Skeletal muscle tissue (tissue), 4 donors: Measurements from ENCODE around the gene HTT. TPM values are rescaled to one million over a fixed set of nuclear protein-coding genes. Genes with fewer than 3 reads are reported as not detected.

ENCODE experiments used
- H3K27ac ChIP-seq: one replicate; pipeline ENCODE4 v1.7.0; 2013; ENCODE audit warnings: mild to moderate bottlenecking, low read depth, low read length, inconsistent platforms
- H3K27me3 ChIP-seq, 3 donors: one replicate each; pipeline ENCODE4 v1.7.0; 2013; ENCODE audit warnings: low read length in 3 of 3; ENCODE audit not compliant: control insufficient read depth in 3 of 3, insufficient read depth in 3 of 3
- H3K36me3 ChIP-seq, 3 donors: one replicate each; pipeline ENCODE4 v1.7.0; 2013; ENCODE audit warnings: low read length in 3 of 3; ENCODE audit not compliant: control insufficient read depth in 3 of 3, insufficient read depth in 3 of 3
- H3K4me1 ChIP-seq, 3 donors: one replicate each; pipeline ENCODE4 v1.7.0; 2013; ENCODE audit warnings: low read length in 3 of 3, mild to moderate bottlenecking in 3 of 3; ENCODE audit not compliant: control insufficient read depth in 3 of 3, insufficient read depth in 3 of 3
- H3K4me3 ChIP-seq, 3 donors: one replicate each; pipeline ENCODE4 v1.7.0; 2013; ENCODE audit warnings: low read length in 3 of 3
- H3K9ac ChIP-seq, 3 donors: one replicate each; pipeline ENCODE4 v1.7.0; 2013; ENCODE audit warnings: low read length in 3 of 3, mild to moderate bottlenecking in 3 of 3, moderate library complexity in 2 of 3, low read depth in 1 of 3
- H3K9me3 ChIP-seq, 3 donors: one replicate each; pipeline ENCODE4 v1.7.0; 2013; ENCODE audit warnings: low read length in 3 of 3; ENCODE audit not compliant: control insufficient read depth in 3 of 3
- total RNA-seq: library from RNA; depleted of rRNA; stranded (reverse); fragments of >200 nt; gene quantifications from one replicate; pipeline ENCODE4 v1.2.3, GENCODE V29; 2014
- donor health status: Osteomylitis.

The HTT gene
- total RNA-seq, 1 donor from 2014 or later = 43.8 TPM

DNA sequence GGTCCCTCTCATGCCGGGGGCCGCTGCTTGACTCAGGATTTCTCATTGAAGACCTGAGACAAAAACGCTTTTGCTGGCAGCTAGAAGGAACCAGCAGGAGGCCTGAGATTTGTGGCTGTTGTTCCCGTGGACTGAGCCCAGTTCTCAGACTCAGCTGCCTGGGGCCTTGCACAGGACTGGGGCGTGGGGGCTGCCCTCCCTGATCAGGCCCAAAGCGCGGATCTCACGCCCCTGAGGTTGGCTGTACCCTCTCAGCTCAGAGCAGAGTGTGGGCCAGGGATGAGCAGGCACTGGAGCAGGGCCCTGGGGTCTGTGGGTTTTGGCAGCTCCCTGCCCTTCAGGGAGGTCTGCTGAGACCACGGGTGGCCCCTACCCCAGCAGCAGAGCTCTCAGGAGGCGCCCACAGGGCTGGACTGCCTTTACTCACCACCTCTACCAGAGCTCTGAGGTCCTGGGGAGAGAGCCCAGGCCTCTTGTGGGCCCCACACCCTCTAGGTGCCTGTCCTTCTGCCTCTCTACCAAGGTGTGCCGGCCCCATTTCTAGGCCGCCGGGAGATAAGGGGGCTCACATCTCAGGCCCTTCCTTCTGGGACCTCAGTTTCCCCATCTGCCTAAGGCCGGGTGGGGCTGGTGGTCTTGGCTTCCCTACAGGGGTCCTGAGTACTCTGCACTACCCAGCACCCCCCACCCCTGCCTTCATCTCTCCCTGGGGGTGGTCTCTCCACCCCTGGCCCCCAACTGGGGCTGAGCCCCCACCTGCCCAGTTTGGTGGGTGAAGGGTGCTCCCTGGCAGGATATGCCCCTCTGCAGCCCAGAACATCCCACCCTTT is 180.0 kb downstream of the HTT start:
- no peak overlapping the region for H3K9ac ChIP-seq
- no peak overlapping the region for H3K27ac ChIP-seq
- H3K9me3 ChIP-seq = no peaks in the 10 kb centered on the region
- no peak overlapping the region for H3K4me3 ChIP-seq
- H3K4me1 ChIP-seq = peaks cover 0 to 7% (median 4%) of the 10 kb centered on the region in 3 donors
- peaks cover 4 to 21% (median 5%) of the 10 kb centered on the region in 3 donors for H3K36me3 ChIP-seq
- no peaks in the 10 kb centered on the region for H3K27me3 ChIP-seq

GRCh38 chr4:3255611-3256186 is 181.2 kb downstream of the HTT start:
- no peak overlapping the region for H3K27ac ChIP-seq
- H3K36me3 ChIP-seq = peaks cover 4 to 19% (median 5%) of the 10 kb centered on the region in 3 donors
- no peaks in the 10 kb centered on the region for H3K27me3 ChIP-seq
- H3K9ac ChIP-seq = no peak overlapping the region
- no peaks in the 10 kb centered on the region for H3K9me3 ChIP-seq
- no peak overlapping the region for H3K4me3 ChIP-seq
- H3K4me1 ChIP-seq = peaks cover 0 to 7% (median 4%) of the 10 kb centered on the region in 3 donors

- Histone ChIP-seq H3K4me3 (no peak overlapping the region), H3K9ac (no peak overlapping the region), H3K27ac (no peak overlapping the region), H3K36me3 (peaks cover 4 to 15% (median 5%) of the 10 kb centered on the region in 3 donors), H3K27me3 (no peaks in the 10 kb centered on the region), H3K4me1 (peaks cover 0 to 7% (median 4%) of the 10 kb centered on the region in 3 donors), H3K9me3 (no peaks in the 10 kb centered on the region)
These were observed 182.0 kb downstream of the HTT start for GRCh38 chr4:3256230-3257102.

GRCh38 chr4:3257103-3257555 is 182.6 kb downstream of the HTT start:
- peaks cover 0 to 7% (median 4%) of the 10 kb centered on the region in 3 donors for H3K4me1 ChIP-seq
- peaks cover 4 to 15% (median 5%) of the 10 kb centered on the region in 3 donors for H3K36me3 ChIP-seq
- H3K9me3 ChIP-seq = no peaks in the 10 kb centered on the region
- H3K27ac ChIP-seq = no peak overlapping the region
- H3K4me3 ChIP-seq = no peak overlapping the region
- H3K9ac ChIP-seq = no peak overlapping the region
- no peaks in the 10 kb centered on the region for H3K27me3 ChIP-seq

DNA sequence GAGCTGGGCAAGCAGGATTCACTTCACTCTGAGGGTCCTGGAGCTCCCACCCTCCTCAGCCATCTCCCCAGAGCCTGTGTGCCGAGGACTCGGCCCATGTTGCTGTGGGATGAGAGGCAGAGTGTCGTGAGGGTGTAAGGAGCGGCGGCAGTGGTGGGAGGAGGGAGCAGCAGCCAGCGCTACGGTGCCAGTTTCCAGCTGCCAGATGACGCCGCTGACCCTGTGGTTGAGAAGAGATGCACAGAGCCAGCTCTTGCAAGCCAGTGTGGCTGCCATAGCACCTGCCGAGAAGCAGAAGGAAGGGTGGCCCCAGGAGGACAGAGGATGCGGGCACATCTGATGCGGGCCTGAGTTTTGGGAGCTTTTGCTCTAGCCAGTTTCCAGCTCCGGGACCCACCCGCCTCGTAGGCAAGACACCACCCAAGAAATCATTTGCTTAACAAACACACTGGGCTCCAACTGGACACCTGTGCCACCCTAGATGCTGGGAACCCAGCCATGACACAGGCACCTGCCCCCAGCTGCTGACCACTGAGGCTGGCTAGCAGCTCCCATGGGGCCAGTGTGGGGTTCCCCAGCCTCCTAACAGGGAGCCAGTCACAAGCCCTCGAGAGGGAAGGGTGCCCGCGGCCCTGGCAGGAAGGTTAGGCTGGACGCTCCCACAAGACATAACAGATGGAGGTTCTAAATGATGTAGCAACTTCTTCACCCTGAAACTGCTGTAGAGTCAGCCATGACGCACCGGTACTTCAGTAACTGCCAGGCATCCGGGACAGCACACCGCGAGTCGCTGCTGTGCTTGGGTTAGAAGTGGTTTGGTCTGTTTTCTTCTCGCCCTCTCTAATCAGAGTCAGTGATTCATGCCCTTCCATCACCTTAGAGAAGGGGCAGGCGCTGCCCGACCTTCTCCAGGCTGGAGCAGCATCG is 183.3 kb downstream of the HTT start:
- Histone ChIP-seq H3K27ac (no peak overlapping the region), H3K4me3 (no peak overlapping the region), H3K4me1 (peaks cover 0 to 7% (median 4%) of the 10 kb centered on the region in 3 donors), H3K9ac (no peak overlapping the region), H3K9me3 (no peaks in the 10 kb centered on the region), H3K27me3 (no peaks in the 10 kb centered on the region), H3K36me3 (peaks cover 4 to 15% (median 5%) of the 10 kb centered on the region in 3 donors)

DNA sequence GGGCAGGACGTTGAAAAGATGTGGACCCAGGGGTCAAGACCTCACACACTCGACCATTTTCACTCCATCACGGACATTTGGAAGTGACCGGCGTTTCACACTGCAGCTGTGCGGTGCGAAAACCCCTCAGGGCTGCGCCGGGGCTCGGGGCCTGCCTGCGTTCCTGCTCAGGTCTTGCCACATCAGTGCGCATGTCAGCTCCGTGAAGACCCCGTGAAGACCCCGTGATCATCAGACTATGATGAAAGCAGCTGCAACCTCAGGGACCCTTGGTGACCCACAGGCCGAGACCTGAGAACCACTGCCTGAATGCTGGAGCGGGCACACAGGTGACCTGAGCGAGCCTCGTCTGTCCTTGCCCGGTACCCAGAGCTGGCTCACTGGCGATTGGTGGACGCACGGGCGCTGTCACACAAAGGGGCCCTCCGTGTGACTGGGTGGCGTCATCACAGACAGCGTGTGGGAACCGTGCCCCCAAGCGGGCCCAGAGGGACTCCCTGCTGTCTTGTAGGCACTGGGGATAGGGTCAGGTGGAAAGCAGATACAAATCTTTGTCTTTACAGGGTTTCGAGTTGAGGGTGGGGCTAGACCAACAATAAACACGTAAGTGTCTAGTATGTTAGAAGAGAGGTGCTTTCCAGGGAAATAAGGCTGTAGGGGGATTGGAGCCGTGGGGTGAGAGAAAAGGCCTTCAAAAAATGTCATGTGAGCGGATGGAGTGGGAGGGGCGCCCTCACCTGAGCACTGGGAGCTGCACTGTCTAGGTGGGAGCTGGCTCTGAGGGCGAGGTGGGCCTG is 187.1 kb downstream of the HTT start:
- H3K4me1 ChIP-seq = peaks cover 0 to 3% (median 2%) of the 10 kb centered on the region in 3 donors
- peaks cover 0 to 3% (median 0%) of the 10 kb centered on the region in 3 donors for H3K36me3 ChIP-seq

DNA sequence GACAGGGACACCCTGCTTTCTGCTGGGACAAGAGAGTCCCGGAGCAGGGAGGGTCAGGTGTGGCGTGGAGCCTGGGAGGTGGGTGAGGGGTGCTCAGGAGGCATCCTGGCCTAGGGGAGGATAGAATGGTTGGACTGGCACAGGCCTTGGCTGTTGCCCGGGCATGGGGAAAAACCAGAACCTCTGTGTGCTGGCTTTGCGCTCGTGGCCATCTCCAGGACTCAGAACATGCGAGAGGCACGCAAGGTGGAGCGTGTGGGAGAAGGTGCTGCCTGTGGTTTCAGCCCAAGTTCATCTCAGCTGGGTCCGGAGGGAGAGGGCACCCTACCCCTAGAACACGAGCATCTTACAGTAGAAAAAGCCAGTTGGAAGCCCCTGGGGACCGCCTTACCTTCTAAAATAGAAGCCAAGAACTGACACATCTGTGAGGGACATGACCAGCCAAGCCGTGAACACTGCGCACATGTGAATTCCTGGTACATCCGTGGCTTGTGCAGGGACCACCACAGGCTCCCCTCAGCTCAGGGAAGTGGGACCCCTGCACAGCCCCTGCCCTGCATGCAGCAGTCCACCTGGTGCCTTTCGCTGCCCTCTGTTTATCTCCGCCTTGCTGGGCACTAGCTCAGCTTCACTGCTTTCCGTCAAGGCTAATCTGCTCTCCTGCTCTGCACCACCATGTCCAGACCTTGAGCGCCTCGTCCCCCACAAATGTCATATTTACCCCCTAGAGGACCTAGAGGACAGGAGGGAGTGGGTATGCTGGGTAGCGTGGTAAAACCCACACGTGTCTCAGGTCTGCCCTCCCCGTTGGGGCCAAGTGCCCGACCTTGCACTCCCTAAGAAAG is 187.9 kb downstream of the HTT start:
- Histone ChIP-seq H3K27me3 (no peaks in the 10 kb centered on the region), H3K4me1 (no peaks in the 10 kb centered on the region), H3K4me3 (no peak overlapping the region), H3K27ac (no peak overlapping the region), H3K36me3 (peaks cover 0 to 2% (median 0%) of the 10 kb centered on the region in 3 donors), H3K9me3 (no peaks in the 10 kb centered on the region), H3K9ac (no peak overlapping the region)

More for the DNA sequence above, 187.1 kb downstream of the HTT start:
- Histone ChIP-seq H3K9ac (no peak overlapping the region), H3K9me3 (no peaks in the 10 kb centered on the region), H3K27ac (no peak overlapping the region), H3K4me3 (no peak overlapping the region), H3K27me3 (no peaks in the 10 kb centered on the region)
